K562 (cell line): ENCODE measurements around the gene CDH7. TPM values are rescaled to one million over a fixed set of nuclear protein-coding genes. Genes with fewer than 3 reads are reported as not detected.

ENCODE experiments used
- ATAC-seq: fragments of 200-7000 bp; cut with Tn5 transposase; 3 replicates; pipeline ENCODE4 v1.9.1; 2020; ENCODE audit warnings: moderate library complexity
- BruUV-seq: library from RNA; stranded (reverse); fragments of 400-500 nt; replicated peaks from 2 replicates; lab custom pipeline; 2021; lab: Mats Ljungman, UMichigan
- CTCF ChIA-PET: fragments of 300-600 bp; formaldehyde crosslinking; extraction: SDS; loops from one replicate; lab custom pipeline; 2021; ENCODE audit warnings: low intra/inter-chr PET ratio; lab: Yijun Ruan, JAX
- POLR2A ChIA-PET: fragments of 300-600, 350-650 bp; sonication (Branson Sonifier 250); formaldehyde crosslinking; extraction: SDS; loops from one replicate; lab custom pipeline; 2021; ENCODE audit warnings: antibody characterized with exemption, inconsistent platforms; lab: Yijun Ruan, JAX
- DNase-seq, 4 experiments: peaks; one replicate each; pipeline versions ENCODE4 v3.0.0 to v3.0.0-alpha.2; 2011 to 2018; ENCODE audit warnings: low spot score in 3 of 4, mixed read lengths in 3 of 4; ENCODE audit errors: extremely low read depth in 1 of 4
- FAIRE-seq: peaks from 2 replicates; lab custom pipeline; 2011; peaks lifted over from hg19 to GRCh38; lab: Jason Lieb, UNC
- H2AFZ ChIP-seq: 2 replicates; pipeline ENCODE4 v1.6.0; 2011; ENCODE audit warnings: low read depth, low read length, control low read depth, inconsistent platforms
- H3K27ac ChIP-seq: fragments of 200-600 bp; 3 replicates; pipeline ENCODE4 v1.8.0; 2011; ENCODE audit warnings: low read depth, mild to moderate bottlenecking, control low read depth, inconsistent platforms, low read length, moderate library complexity, mixed read lengths; ENCODE audit errors: extremely low read depth
- H3K27me3 ChIP-seq, 2 experiments: fragments of 300-600 bp in 1 of 2; 2 replicates in 1 of 2; 3 replicates in 1 of 2; pipeline versions ENCODE4 v1.6.0 to v1.8.0; 2011; ENCODE audit warnings: inconsistent platforms in 2 of 2, low read length in 2 of 2, mild to moderate bottlenecking in 1 of 2, mixed read lengths in 1 of 2, moderate library complexity in 1 of 2; ENCODE audit not compliant: control insufficient read depth in 2 of 2, insufficient read depth in 2 of 2
- H3K36me3 ChIP-seq: fragments of 300-600 bp; 3 replicates; pipeline ENCODE4 v1.8.0; 2011; ENCODE audit warnings: mild to moderate bottlenecking, low read length, inconsistent platforms; ENCODE audit not compliant: control insufficient read depth, insufficient read depth
- H3K4me1 ChIP-seq, 2 experiments: fragments of 200-600 bp in 1 of 2; replicated peaks in 1 of 2; 2 replicates in 1 of 2; 3 replicates in 1 of 2; pipeline versions ENCODE4 v1.5.1 to v1.8.0; 2011; ENCODE audit warnings: inconsistent platforms in 2 of 2, low read length in 2 of 2, mild to moderate bottlenecking in 1 of 2, mixed read lengths in 1 of 2, moderate library complexity in 1 of 2; ENCODE audit not compliant: control insufficient read depth in 2 of 2, insufficient read depth in 2 of 2
- H3K4me2 ChIP-seq: 2 replicates; pipeline ENCODE4 v1.6.1; 2011; ENCODE audit warnings: low read length, control low read depth, inconsistent platforms, mixed read lengths; ENCODE audit not compliant: insufficient read depth
- H3K4me3 ChIP-seq: fragments of 200-600 bp; sonication (generic), shearing (Covaris generic); 2 replicates; pipeline ENCODE4 v1.5.1; 2016; ENCODE audit warnings: control low read depth, inconsistent platforms
- H3K79me2 ChIP-seq: fragments of 200-600 bp; 3 replicates; pipeline ENCODE4 v1.8.0; 2011; ENCODE audit warnings: low read length, inconsistent platforms; ENCODE audit not compliant: control insufficient read depth, insufficient read depth
- H3K9ac ChIP-seq, 2 experiments: 2 replicates each; pipeline versions ENCODE4 v1.6.0 to v1.6.1; 2011; ENCODE audit warnings: low read depth in 2 of 2, low read length in 2 of 2, control low read depth in 1 of 2, inconsistent platforms in 1 of 2, mild to moderate bottlenecking in 1 of 2, mixed read lengths in 1 of 2; ENCODE audit not compliant: insufficient read depth in 1 of 2
- H3K9me1 ChIP-seq: one replicate; pipeline ENCODE4 v1.6.0; 2011; ENCODE audit warnings: inconsistent platforms, mild to moderate bottlenecking, low read length, moderate library complexity; ENCODE audit not compliant: control insufficient read depth, insufficient read depth
- H3K9me3 ChIP-seq: replicated peaks from 2 replicates; pipeline ENCODE4 v1.5.1; 2011; ENCODE audit warnings: low read depth, low read length, inconsistent platforms; ENCODE audit not compliant: control insufficient read depth, insufficient read depth
- H4K20me1 ChIP-seq: replicated peaks from 2 replicates; pipeline ENCODE4 v1.6.1; 2011; ENCODE audit warnings: low read length, inconsistent platforms, mixed read lengths; ENCODE audit not compliant: control insufficient read depth, insufficient read depth
- GTF3C2 ChIP-seq: IDR thresholded peaks from 3 replicates; pipeline ENCODE4 v1.6.1; 2011; ENCODE audit warnings: borderline replicate concordance, mild to moderate bottlenecking, moderate library complexity; ENCODE audit not compliant: insufficient read length; ENCODE audit errors: extremely low read depth
- KAT8 ChIP-seq: fragments of 450-650 bp; IDR thresholded peaks from 2 replicates; pipeline ENCODE4 v1.6.1; 2016; ENCODE audit warnings: low read depth, mild to moderate bottlenecking
- ZKSCAN1 ChIP-seq: fragments of 150-350 bp; IDR thresholded peaks from 2 replicates; pipeline ENCODE4 v1.6.1; 2016; ENCODE audit warnings: low read depth, low read length
- WGBS: fragments of 100-300 bp; shearing (Covaris generic); methylation state at CpG from one replicate; pipeline ENCODE4 v1.1.6; 2016; ENCODE audit warnings: low coverage, mixed read lengths; ENCODE audit not compliant: insufficient coverage; ENCODE audit errors: missing lambda C conversion rate; 5-methylcytosine and 5-hydroxymethylcytosine counted together
- in situ Hi-C: fragments of 300-500 bp; cut with MboI; formaldehyde crosslinking; loops from 4 replicates; pipeline ENCODE4 v1.15.0; 2018; ENCODE audit warnings: inconsistent platforms, mixed read lengths
- intact Hi-C: fragments of 100-400 bp; cut with micrococcal nuclease; formaldehyde crosslinking; loops from 2 replicates; pipeline ENCODE4 v1.14.2; 2022
- polyA plus RNA-seq, 8 experiments: library from polyadenylated mRNA; depleted of rRNA in 4 of 8; stranded (reverse) in 5 of 8; unstranded in 3 of 8; fragments of >200 nt; fragmentation: Nextera tagmentation in 2 of 8; fragmentation: Illumina TruSeq in 1 of 8; extraction: Ambion mirVana in 2 of 8; extraction: Trizol in 1 of 8; gene quantifications; 2 replicates each; pipeline versions ENCODE4 v1.2.1 to v1.2.3, GENCODE V29; 2011 to 2014; ENCODE audit warnings: inconsistent platforms in 1 of 8, missing spikeins in 1 of 8
- total RNA-seq, 7 experiments: library from RNA; depleted of rRNA in 6 of 7; stranded (reverse); fragments of >200 nt in 6 of 7; fragmentation: Illumina TruSeq in 2 of 7; extraction: Trizol in 2 of 7; gene quantifications; 2 replicates each; pipeline versions ENCODE4 v1.2.1 to v1.2.3, GENCODE V29; 2011 to 2021; ENCODE audit warnings: low replicate concordance in 1 of 7
- TF ChIP-seq, protein P1 (sequence below): fragments of 250-450 bp; sonication (Bioruptor Pico); IDR thresholded peaks from 2 replicates; pipeline ENCODE4 v1.5.0; 2021; ENCODE audit warnings: mild to moderate bottlenecking, moderate library complexity
- TF ChIP-seq, protein P2 (sequence below): fragments of 200-800 bp; sonication (Bioruptor generic); IDR thresholded peaks from 2 replicates; pipeline ENCODE4 v1.6.1; 2016; ENCODE audit warnings: missing genetic modification characterization, missing compliant biosample characterization

CDH7 gene
- total and polyA plus RNA-seq, 9 of the 15 experiments (the other 6 are each of a cell fraction or from before 2014, with no cell fraction given), result 0.01 to 0.07 (median 0.05) TPM; not detected in 6

DNA sequence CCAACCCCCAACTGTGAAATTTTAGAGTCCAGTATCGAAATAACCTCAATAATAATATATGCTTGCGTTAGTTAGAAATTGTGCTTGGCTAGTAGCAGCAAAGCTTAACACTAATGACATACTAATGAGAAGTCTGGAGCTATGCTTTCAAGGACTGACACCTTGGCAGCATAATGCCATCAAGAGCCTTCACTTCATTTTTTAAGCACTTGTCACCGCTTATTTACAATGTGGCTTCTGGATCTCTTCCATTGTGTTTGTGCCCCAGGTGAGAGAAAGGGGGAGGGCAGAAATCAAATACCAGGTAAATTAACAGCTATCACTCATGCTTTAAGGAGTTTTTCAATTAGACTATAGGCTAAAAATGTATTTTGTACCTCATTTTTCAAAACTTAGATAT lies 101.5 kb downstream of the CDH7 start:
- POLR2A ChIA-PET, result no interaction called here
- Histone ChIP-seq H3K9me1 (no peaks in the 10 kb centered on the region), H4K20me1 (no peaks in the 10 kb centered on the region), H3K79me2 (no peaks in the 10 kb centered on the region), H3K27ac (no peak overlapping the region), H2AFZ (no peak overlapping the region), H3K36me3 (no peaks in the 10 kb centered on the region), H3K9me3 (no peaks in the 10 kb centered on the region)
- in situ Hi-C loops, result no loop called here
- ATAC-seq, result no peak
- intact Hi-C loops, result no loop called here
- DNase-seq, result no peak
- no TSS peak for BruUV-seq
- CTCF ChIA-PET, result no interaction called here
- TF ChIP-seq KAT8, result no peak
- TF ChIP-seq GTF3C2, result no peak
- TF ChIP-seq, protein P1, sequence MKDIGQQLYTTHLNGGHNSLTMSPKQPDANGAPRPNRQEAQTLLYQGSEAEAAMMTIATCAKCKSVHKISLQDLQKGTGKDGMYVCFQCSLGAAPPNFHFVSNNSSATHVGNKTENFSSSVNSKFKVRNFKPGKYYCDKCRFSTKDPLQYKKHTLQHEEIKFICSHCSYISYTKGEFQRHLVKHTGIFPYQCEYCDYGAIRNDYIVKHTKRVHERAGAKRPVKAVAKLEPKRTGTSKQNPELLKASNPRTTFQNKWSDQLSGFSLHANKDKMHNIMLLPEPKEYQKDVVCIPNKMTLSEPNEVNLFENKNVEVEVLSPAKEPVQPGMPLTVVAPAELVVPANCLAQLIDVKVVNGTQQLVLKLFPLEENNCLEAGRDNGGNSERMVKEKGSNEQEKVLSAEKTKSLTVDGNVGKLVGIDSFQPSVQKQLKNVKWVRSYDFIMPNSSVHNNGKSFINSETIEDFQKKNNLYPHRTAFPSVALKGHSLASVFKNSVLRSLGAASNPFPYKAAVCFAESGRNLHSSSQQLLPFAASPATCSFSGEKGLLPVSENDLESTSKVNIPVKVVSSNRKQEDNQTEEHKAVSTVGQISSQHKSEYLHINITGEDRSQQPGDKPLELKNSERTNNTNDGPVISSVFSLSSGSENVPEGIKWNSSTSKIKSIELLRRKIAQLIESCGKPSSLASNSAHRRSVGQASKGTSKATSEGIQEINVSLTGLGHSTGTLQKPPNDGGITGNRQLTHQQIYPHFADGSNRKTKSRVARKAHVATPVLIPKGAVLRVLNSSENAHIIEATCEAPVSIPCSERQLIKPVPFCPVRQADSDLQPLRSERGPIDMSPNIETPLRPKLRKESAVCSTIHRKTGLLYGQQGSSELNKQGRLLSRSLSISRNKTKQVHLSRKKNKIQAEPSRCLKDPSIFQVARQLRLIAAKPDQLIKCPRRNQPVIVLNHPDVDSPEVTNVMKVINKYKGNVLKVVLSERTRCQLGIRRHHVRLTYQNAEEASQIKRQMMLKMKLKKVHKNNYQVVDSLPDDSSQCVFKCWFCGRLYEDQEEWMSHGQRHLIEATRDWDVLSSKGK, result no peak
- TF ChIP-seq, protein P2, sequence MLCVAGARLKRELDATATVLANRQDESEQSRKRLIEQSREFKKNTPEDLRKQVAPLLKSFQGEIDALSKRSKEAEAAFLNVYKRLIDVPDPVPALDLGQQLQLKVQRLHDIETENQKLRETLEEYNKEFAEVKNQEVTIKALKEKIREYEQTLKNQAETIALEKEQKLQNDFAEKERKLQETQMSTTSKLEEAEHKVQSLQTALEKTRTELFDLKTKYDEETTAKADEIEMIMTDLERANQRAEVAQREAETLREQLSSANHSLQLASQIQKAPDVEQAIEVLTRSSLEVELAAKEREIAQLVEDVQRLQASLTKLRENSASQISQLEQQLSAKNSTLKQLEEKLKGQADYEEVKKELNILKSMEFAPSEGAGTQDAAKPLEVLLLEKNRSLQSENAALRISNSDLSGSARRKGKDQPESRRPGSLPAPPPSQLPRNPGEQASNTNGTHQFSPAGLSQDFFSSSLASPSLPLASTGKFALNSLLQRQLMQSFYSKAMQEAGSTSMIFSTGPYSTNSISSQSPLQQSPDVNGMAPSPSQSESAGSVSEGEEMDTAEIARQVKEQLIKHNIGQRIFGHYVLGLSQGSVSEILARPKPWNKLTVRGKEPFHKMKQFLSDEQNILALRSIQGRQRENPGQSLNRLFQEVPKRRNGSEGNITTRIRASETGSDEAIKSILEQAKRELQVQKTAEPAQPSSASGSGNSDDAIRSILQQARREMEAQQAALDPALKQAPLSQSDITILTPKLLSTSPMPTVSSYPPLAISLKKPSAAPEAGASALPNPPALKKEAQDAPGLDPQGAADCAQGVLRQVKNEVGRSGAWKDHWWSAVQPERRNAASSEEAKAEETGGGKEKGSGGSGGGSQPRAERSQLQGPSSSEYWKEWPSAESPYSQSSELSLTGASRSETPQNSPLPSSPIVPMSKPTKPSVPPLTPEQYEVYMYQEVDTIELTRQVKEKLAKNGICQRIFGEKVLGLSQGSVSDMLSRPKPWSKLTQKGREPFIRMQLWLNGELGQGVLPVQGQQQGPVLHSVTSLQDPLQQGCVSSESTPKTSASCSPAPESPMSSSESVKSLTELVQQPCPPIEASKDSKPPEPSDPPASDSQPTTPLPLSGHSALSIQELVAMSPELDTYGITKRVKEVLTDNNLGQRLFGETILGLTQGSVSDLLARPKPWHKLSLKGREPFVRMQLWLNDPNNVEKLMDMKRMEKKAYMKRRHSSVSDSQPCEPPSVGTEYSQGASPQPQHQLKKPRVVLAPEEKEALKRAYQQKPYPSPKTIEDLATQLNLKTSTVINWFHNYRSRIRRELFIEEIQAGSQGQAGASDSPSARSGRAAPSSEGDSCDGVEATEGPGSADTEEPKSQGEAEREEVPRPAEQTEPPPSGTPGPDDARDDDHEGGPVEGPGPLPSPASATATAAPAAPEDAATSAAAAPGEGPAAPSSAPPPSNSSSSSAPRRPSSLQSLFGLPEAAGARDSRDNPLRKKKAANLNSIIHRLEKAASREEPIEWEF (CRISPR knock-in tag), result no peak
- TF ChIP-seq ZKSCAN1, result no peak
- TF ChIP-seq, all 486 proteins: peak for 0
- Histone ChIP-seq H3K4me2 (no peak overlapping the region), H3K4me1 (no peaks in the 10 kb centered on the region), H3K27me3 (no peaks in the 10 kb centered on the region), H3K4me3 (no peak overlapping the region), H3K9ac (no peak overlapping the region)
- no peak for FAIRE-seq
- WGBS, result 3% methylated on average over 3 of the region's 3 CpGs
